ENCODE results near the gene EFHC1. TPM values are rescaled to one million over a fixed set of nuclear protein-coding genes. Genes with fewer than 3 reads are reported as not detected.

EFHC1 gene
- total RNA-seq, 1 experiment from 2014 or later = 13.2 TPM

DNA sequence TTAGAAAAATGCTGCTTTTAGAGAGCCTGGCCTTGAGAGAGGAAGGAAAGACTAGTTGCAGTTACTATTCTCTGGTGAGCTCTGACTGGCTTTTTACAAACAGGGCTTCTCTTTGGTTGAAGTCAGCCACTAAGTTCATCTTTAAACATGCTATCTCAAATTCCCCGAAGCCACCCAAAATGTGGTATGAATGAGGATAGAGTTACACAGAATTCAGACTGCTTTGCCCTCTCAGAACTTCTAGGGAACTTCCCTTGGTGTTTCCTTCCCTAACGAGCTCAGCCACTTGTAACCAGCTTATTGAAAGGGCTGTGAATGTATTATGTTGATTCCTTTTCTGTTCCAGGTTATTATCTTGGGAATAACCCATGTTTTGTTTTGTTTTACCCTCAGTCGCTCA lies 73.5 kb downstream of the EFHC1 start:
- Histone ChIP-seq H4K20me1 (ENCODE audit: control insufficient read depth, insufficient read depth, insufficient read length) (no peaks in the 10 kb centered on the region), H2AFZ (ENCODE audit: low read length) (no peak overlapping the region), H2BK120ac (ENCODE audit: low read depth, low read length, poor library complexity, severe bottlenecking) (no peak overlapping the region), H2BK20ac (ENCODE audit: low read depth, low read length, poor library complexity, severe bottlenecking) (no peak overlapping the region), H3K23ac (ENCODE audit: insufficient read length, low read depth, low read length) (no peak overlapping the region), H4K5ac (ENCODE audit: insufficient read length, low read depth, low read length) (no peak overlapping the region), H3K14ac (ENCODE audit: insufficient read depth, low read length) (no peak overlapping the region), H3K79me1 (ENCODE audit: insufficient read depth, low read depth, low read length, poor library complexity, severe bottlenecking) (no peaks in the 10 kb centered on the region), H3K27ac (ENCODE audit: insufficient read length, low read depth, low read length) (no peak overlapping the region), H3K23me2 (ENCODE audit: insufficient read length, low read depth, low read length, poor library complexity, severe bottlenecking) (no peaks in the 10 kb centered on the region), H2BK5ac (ENCODE audit: insufficient read length, low read length) (no peak overlapping the region), H3K18ac (ENCODE audit: insufficient read length, low read depth, low read length) (no peak overlapping the region), H2BK12ac (ENCODE audit: insufficient read length, low read depth, low read length) (no peak overlapping the region), H3K27me3 (ENCODE audit: insufficient read depth, low read length) (no peaks in the 10 kb centered on the region), H4K8ac (replicated peaks; ENCODE audit: insufficient read length, low read depth, low read length) (no peak overlapping the region), H3K9ac (ENCODE audit: extremely low read depth, insufficient read length, low read length) (no peak overlapping the region), H3K9me3 (ENCODE audit: control insufficient read depth, low read depth, low read length) (no peaks in the 10 kb centered on the region), H3K79me2 (ENCODE audit: insufficient read depth, low read length) (no peaks in the 10 kb centered on the region), H3T11ph (ENCODE audit: low read length) (no peak overlapping the region), H2AK5ac (ENCODE audit: insufficient read length, low read length) (no peak overlapping the region), H3K56ac (ENCODE audit: insufficient read length, low read depth, low read length) (no peak overlapping the region), H3K4ac (ENCODE audit: low read depth, low read length) (no peak overlapping the region), H2BK15ac (ENCODE audit: low read depth, low read length) (no peak overlapping the region), H3K4me1 (ENCODE audit: insufficient read depth, low read length) (no peaks in the 10 kb centered on the region), H4K91ac (ENCODE audit: insufficient read length, low read depth, low read length) (no peak overlapping the region), H3K4me2 (ENCODE audit: insufficient read depth, insufficient read length, low read length) (no peak overlapping the region)
- Mint-ChIP-seq H3K9me3 (peaks cover 0 to 2% of the 10 kb centered on the region in 2 experiments; a peak in 1 of 5 replicates), H3K4me1 (peaks cover 7 to 9% of the 10 kb centered on the region in 2 experiments), H3K27me3 (ENCODE audit: low read depth) (no peaks in the 10 kb centered on the region; the same call in 1 of the 2 replicates), H3K27ac (no peak overlapping the region), H3K36me3 (ENCODE audit: insufficient read depth in 1 of 3, low read depth in 3 of 3) (peaks cover 0 to 8% (median 8%) of the 10 kb centered on the region in 3 experiments; a peak in 5 of 7 replicates), H3K4me3 (no peak overlapping the region)
- no peak for DNase-seq
- WGBS (ENCODE audit: extremely low coverage, insufficient read length, low lambda C conversion rate) = no CpG with 5 or more reads among the region's 3 CpGs
- TF ChIP-seq, protein P1, sequence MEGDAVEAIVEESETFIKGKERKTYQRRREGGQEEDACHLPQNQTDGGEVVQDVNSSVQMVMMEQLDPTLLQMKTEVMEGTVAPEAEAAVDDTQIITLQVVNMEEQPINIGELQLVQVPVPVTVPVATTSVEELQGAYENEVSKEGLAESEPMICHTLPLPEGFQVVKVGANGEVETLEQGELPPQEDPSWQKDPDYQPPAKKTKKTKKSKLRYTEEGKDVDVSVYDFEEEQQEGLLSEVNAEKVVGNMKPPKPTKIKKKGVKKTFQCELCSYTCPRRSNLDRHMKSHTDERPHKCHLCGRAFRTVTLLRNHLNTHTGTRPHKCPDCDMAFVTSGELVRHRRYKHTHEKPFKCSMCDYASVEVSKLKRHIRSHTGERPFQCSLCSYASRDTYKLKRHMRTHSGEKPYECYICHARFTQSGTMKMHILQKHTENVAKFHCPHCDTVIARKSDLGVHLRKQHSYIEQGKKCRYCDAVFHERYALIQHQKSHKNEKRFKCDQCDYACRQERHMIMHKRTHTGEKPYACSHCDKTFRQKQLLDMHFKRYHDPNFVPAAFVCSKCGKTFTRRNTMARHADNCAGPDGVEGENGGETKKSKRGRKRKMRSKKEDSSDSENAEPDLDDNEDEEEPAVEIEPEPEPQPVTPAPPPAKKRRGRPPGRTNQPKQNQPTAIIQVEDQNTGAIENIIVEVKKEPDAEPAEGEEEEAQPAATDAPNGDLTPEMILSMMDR (conservative IDR thresholded peaks at IDR 0.05) = no peak

Measured in H9 (cell line).